Stimulated activated effector memory CD8-positive, alpha-beta T cell treated with anti-CD3 and anti-CD28 coated beads, Interleukin-12 subunit alpha, Interleukin-12 subunit beta, amount 100 ng/mL, for 72 hours (primary cell): ENCODE data around the gene CEP85L.

Source experiments
- ATAC-seq: fragments of 150-1000 bp; cut with Tn5 transposase; 2 replicates; pipeline ENCODE4 v1.10.0; 2021
- DNase-seq, 2 donors: peaks; one replicate each; pipeline ENCODE4 v3.0.0; 2021 to 2022; ENCODE audit warnings: low spot score in 2 of 2
- H3K27ac Mint-ChIP-seq: one replicate; pipeline ENCODE4 v1.8.0; 2022; ENCODE audit warnings: mild to moderate bottlenecking, mixed read lengths
- H3K36me3 Mint-ChIP-seq: one replicate; pipeline ENCODE4 v1.8.0; 2022; ENCODE audit warnings: mild to moderate bottlenecking, mixed read lengths
- H3K4me1 Mint-ChIP-seq: one replicate; pipeline ENCODE4 v1.8.0; 2022; ENCODE audit warnings: mixed read lengths
- H3K4me3 Mint-ChIP-seq: one replicate; pipeline ENCODE4 v1.8.0; 2022; ENCODE audit warnings: mild to moderate bottlenecking, mixed read lengths
- H3K9me3 Mint-ChIP-seq: one replicate; pipeline ENCODE4 v1.8.0; 2022; ENCODE audit warnings: mixed read lengths

The CEP85L gene

GRCh38 chr6:118500130-118501015 lies 151.0 kb downstream of the CEP85L start:
- H3K27ac Mint-ChIP-seq, result no peak overlapping the region
- ATAC-seq, result no peak
- no peak for DNase-seq
- H3K36me3 Mint-ChIP-seq, result peaks cover 45% of the 10 kb centered on the region
- no peak overlapping the region for H3K4me3 Mint-ChIP-seq
- peaks cover 13% of the 10 kb centered on the region for H3K4me1 Mint-ChIP-seq
- peaks cover 3% of the 10 kb centered on the region for H3K9me3 Mint-ChIP-seq

GRCh38 chr6:118495485-118496280 lies 155.7 kb downstream of the CEP85L start:
- no peaks in the 10 kb centered on the region for H3K9me3 Mint-ChIP-seq
- H3K4me3 Mint-ChIP-seq, result no peak overlapping the region
- H3K27ac Mint-ChIP-seq, result no peak overlapping the region
- peaks cover 59% of the 10 kb centered on the region for H3K36me3 Mint-ChIP-seq
- DNase-seq (no peak), ATAC-seq (peak; percentile 56)
- H3K4me1 Mint-ChIP-seq, result peaks cover 2% of the 10 kb centered on the region

GRCh38 chr6:118494091-118494490 lies 157.3 kb downstream of the CEP85L start:
- Mint-ChIP-seq H3K4me3 (no peak overlapping the region), H3K9me3 (peaks cover 3% of the 10 kb centered on the region), H3K27ac (no peak overlapping the region), H3K36me3 (peaks cover 65% of the 10 kb centered on the region), H3K4me1 (peaks cover 6% of the 10 kb centered on the region)
- no peak for ATAC-seq
- DNase-seq, result no peak

GRCh38 chr6:118489990-118490389 lies 161.4 kb downstream of the CEP85L start:
- Mint-ChIP-seq H3K36me3 (peaks cover 93% of the 10 kb centered on the region), H3K9me3 (peaks cover 12% of the 10 kb centered on the region), H3K4me3 (no peak overlapping the region), H3K27ac (no peak overlapping the region), H3K4me1 (peaks cover 23% of the 10 kb centered on the region)
- ATAC-seq (peak; percentile 65), DNase-seq (no peak)

GRCh38 chr6:118488631-118489030 lies 162.8 kb downstream of the CEP85L start:
- no peak for ATAC-seq
- no peak overlapping the region for H3K4me3 Mint-ChIP-seq
- DNase-seq, result no peak
- peaks cover 23% of the 10 kb centered on the region for H3K4me1 Mint-ChIP-seq
- peaks cover 79% of the 10 kb centered on the region for H3K36me3 Mint-ChIP-seq
- no peak overlapping the region for H3K27ac Mint-ChIP-seq
- H3K9me3 Mint-ChIP-seq, result peaks cover 12% of the 10 kb centered on the region

- Mint-ChIP-seq H3K27ac (peak overlapping the region; percentile 16), H3K4me1 (peaks cover 23% of the 10 kb centered on the region), H3K9me3 (peaks cover 12% of the 10 kb centered on the region), H3K36me3 (peaks cover 77% of the 10 kb centered on the region), H3K4me3 (no peak overlapping the region)
- DNase-seq (no peak), ATAC-seq (peak; percentile 92)
Observed at GRCh38 chr6:118485601-118486550, 165.5 kb downstream of the CEP85L start.

GRCh38 chr6:118476551-118476950 lies 174.8 kb downstream of the CEP85L start:
- no peak for DNase-seq
- no peaks in the 10 kb centered on the region for H3K4me1 Mint-ChIP-seq
- H3K9me3 Mint-ChIP-seq, result no peaks in the 10 kb centered on the region
- no peak overlapping the region for H3K27ac Mint-ChIP-seq
- no peak overlapping the region for H3K4me3 Mint-ChIP-seq
- no peak for ATAC-seq
- peaks cover 45% of the 10 kb centered on the region for H3K36me3 Mint-ChIP-seq

- ATAC-seq (no peak), DNase-seq (no peak)
- no peaks in the 10 kb centered on the region for H3K9me3 Mint-ChIP-seq
- H3K4me1 Mint-ChIP-seq, result no peaks in the 10 kb centered on the region
- no peak overlapping the region for H3K27ac Mint-ChIP-seq
- H3K4me3 Mint-ChIP-seq, result no peak overlapping the region
- H3K36me3 Mint-ChIP-seq, result peaks cover 40% of the 10 kb centered on the region
Observed at GRCh38 chr6:118473266-118473665, 178.1 kb downstream of the CEP85L start.

DNA sequence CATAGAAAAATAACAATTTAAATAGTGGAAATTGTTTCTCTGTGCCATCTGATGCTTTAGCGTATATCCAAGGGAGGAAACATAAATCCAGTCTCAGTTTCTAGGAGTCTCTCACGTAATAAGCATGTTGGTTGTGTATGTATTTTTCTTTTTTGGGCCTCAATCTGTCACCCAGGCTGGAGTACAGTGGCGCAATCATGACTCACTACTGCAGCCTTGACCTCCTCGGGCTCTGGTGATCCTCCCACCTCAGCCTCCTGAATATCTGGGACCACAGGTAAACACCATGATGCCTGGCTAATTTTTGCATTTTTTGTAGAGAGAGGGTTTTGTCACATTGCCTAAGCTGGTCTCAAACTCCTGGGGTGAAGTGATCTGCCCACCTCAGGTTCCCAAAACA lies 181.9 kb downstream of the CEP85L start:
- ATAC-seq (no peak), DNase-seq (no peak)
- H3K9me3 Mint-ChIP-seq, result no peaks in the 10 kb centered on the region
- H3K27ac Mint-ChIP-seq, result no peak overlapping the region
- peaks cover 16% of the 10 kb centered on the region for H3K4me1 Mint-ChIP-seq
- no peak overlapping the region for H3K4me3 Mint-ChIP-seq
- H3K36me3 Mint-ChIP-seq, result peaks cover 64% of the 10 kb centered on the region

DNA sequence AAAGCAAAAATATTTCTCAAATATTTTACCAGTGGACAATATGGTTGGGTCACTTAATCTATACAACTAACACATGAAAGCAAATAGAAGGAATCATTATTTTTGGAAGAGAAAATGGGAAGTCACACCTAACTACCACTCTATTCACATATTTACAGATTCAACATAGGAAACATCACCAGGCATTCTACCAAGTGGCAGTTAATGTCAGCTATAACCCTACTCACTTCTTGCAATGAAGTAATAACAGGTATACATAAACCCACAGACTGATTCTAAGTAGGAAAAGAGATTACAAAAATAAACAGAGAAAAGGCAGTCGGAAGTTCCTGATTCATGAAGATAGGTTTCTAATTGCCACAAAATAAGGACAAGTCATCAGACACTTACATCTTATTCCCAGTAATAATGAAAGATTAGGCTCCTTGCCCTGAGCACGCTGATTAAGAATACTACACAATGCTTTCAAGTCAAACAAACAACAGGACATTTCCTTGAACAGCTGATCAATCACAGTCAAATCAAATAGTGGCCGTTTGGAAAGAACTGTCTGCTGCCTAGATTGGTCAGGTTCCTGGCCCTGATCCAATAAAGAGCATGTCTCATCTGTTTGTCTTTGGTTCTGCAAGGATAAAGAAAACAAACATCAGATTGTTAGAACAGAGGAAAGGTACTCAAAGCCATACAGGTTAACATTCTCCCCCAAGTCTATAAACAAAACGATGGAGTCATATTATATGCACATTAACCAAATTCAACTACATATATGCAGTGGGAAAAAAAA lies 182.5 kb downstream of the CEP85L start:
- no peak for DNase-seq
- peaks cover 16% of the 10 kb centered on the region for H3K4me1 Mint-ChIP-seq
- H3K36me3 Mint-ChIP-seq, result peaks cover 68% of the 10 kb centered on the region
- no peak overlapping the region for H3K27ac Mint-ChIP-seq
- no peak overlapping the region for H3K4me3 Mint-ChIP-seq
- ATAC-seq, result no peak
- no peaks in the 10 kb centered on the region for H3K9me3 Mint-ChIP-seq

GRCh38 chr6:118467181-118467580 lies 184.2 kb downstream of the CEP85L start:
- DNase-seq (no peak), ATAC-seq (peak; percentile 91)
- Mint-ChIP-seq H3K36me3 (peaks cover 80% of the 10 kb centered on the region), H3K4me3 (no peak overlapping the region), H3K9me3 (no peaks in the 10 kb centered on the region), H3K27ac (peak overlapping the region; percentile 0), H3K4me1 (peaks cover 16% of the 10 kb centered on the region)

DNA sequence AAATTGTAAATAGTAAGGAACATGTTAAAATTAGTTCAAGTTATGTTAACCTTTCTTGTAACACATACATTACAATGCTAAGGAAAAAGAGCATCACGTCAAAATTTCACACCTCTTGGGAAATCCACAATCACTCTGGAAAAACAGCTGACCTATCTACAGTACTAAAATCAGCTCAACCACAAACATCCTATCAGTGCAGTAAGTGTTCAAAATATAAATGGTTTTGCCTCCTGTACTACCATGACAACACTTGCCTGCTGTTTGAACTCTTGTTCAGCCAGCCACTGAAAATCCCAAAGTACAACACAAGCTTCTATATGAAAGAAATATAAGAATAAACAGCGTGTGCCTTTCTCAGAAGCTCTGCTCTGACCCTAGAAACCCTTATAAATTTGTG lies 186.8 kb downstream of the CEP85L start:
- Mint-ChIP-seq H3K36me3 (peaks cover 70% of the 10 kb centered on the region), H3K9me3 (no peaks in the 10 kb centered on the region), H3K27ac (no peak overlapping the region), H3K4me1 (peaks cover 16% of the 10 kb centered on the region), H3K4me3 (no peak overlapping the region)
- DNase-seq (no peak), ATAC-seq (no peak)

- H3K4me3 Mint-ChIP-seq, result no peak overlapping the region
Observed at GRCh38 chr6:118460958-118461470, 190.4 kb downstream of the CEP85L start.

DNA sequence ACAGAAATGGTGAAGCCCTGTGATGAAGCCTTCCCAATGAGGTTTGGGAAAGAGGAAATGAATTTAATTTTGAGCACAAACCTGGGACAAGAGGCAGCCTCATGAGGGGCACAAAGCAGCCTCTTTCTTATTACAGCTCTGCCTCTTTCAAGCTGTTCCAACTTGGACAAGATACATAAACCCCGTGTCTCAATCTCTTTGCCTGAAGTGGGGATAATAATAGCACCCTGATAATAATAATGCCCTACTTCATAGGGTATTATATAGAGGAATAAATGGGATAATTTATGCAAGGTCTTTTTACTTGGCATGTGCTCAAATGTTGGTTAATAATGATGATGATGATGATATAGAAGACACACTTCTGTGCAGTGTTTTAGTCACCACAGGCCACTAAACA lies 194.4 kb downstream of the CEP85L start:
- DNase-seq, result no peak
- no peaks in the 10 kb centered on the region for H3K4me1 Mint-ChIP-seq
- H3K36me3 Mint-ChIP-seq, result peaks cover 7% of the 10 kb centered on the region
- H3K27ac Mint-ChIP-seq, result no peak overlapping the region
- ATAC-seq, result no peak
- H3K4me3 Mint-ChIP-seq, result no peak overlapping the region
- H3K9me3 Mint-ChIP-seq, result peaks cover 13% of the 10 kb centered on the region

More at GRCh38 chr6:118460958-118461470, 190.4 kb downstream of the CEP85L start:
- Mint-ChIP-seq H3K27ac (no peak overlapping the region), H3K9me3 (no peaks in the 10 kb centered on the region), H3K4me1 (no peaks in the 10 kb centered on the region), H3K36me3 (peaks cover 37% of the 10 kb centered on the region)
- ATAC-seq, result no peak
- no peak for DNase-seq
